Adipocyte (in vitro differentiated cells): Measurements from ENCODE around the gene SH2D1B.
"Not testable (repeated sequence)": the region's sequence is repeated elsewhere in the genome, so short reads cannot be mapped to it uniquely, and the experiment has no call there.

ENCODE experiments used
- DNase-seq: peaks from one replicate; pipeline ENCODE4 v3.0.0-alpha.2; 2015; ENCODE audit warnings: low read depth
- H3K27me3 ChIP-seq: replicated peaks from 2 replicates; pipeline ENCODE4 v1.7.0; 2013; ENCODE audit warnings: mild to moderate bottlenecking, low read length, moderate library complexity; ENCODE audit not compliant: control insufficient read depth, insufficient read depth
- H3K36me3 ChIP-seq: 2 replicates; pipeline ENCODE4 v1.7.0; 2013; ENCODE audit warnings: low read length, mild to moderate bottlenecking, moderate library complexity; ENCODE audit not compliant: control insufficient read depth, insufficient read depth, severe bottlenecking
- H3K4me1 ChIP-seq: 2 replicates; pipeline ENCODE4 v1.7.0; 2013; ENCODE audit warnings: mild to moderate bottlenecking, low read length, moderate library complexity; ENCODE audit not compliant: control insufficient read depth, insufficient read depth
- H3K4me3 ChIP-seq: 2 replicates; pipeline ENCODE4 v1.7.0; 2013; ENCODE audit warnings: mild to moderate bottlenecking, low read length, moderate library complexity
- H3K9ac ChIP-seq: 2 replicates; pipeline ENCODE4 v1.7.0; 2013; ENCODE audit warnings: mild to moderate bottlenecking, low read length, moderate library complexity
- H3K9me3 ChIP-seq: 2 replicates; pipeline ENCODE4 v1.7.0; 2013; ENCODE audit warnings: mild to moderate bottlenecking, low read length, moderate library complexity; ENCODE audit not compliant: control insufficient read depth

The SH2D1B gene

DNA sequence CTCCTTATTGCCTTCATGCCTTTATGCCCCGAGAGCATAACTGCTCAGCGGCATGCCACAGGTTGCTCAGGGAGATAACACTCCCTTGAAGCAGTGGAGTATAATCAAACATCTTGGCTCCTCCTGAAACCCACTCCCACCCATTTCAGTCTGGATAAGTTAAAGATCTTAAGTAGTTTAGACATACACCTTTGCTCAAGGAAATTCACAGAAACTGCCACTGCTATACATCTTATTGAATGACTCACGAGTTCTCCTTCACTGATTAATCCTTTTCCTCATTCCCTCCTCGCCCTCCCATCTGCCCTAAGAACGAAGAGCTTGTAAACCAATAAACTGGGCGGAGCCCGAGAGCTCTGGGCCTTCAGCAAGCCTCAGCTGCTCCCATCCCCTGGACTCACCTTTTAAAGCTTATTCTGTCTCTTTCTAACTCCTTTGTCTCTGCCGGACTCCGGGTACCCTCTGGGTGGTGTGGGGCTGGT, 7.6 kb upstream of the SH2D1B start:
- H3K36me3 ChIP-seq, H3K27me3 ChIP-seq, DNase-seq, H3K9ac ChIP-seq, H3K4me3 ChIP-seq, H3K4me1 ChIP-seq: not testable (repeated sequence)
- peaks cover 11% of the 10 kb centered on the region for H3K9me3 ChIP-seq

DNA sequence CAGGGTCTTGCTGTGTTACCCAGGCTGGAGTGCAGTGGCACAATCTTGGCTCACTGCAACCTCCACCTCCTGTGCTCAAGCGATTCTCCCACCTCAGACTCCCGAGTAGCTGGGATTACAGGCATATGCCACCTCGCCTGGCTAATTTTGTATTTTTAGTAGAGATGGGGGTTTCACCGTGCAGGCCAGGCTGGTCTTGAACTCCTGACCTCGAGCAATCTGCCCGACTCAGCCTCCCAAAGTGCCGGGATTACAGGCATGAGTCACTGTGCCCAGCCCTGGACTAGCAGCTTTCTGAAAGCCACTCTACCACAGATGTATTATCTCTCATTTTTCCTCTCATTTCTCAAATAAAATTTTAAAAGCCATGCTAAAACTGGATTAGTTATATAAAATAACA, 6.6 kb upstream of the SH2D1B start:
- H3K27me3 ChIP-seq, DNase-seq, H3K4me3 ChIP-seq, H3K4me1 ChIP-seq, H3K36me3 ChIP-seq, H3K9ac ChIP-seq: not testable (repeated sequence)
- H3K9me3 ChIP-seq, result peaks cover 10% of the 10 kb centered on the region

DNA sequence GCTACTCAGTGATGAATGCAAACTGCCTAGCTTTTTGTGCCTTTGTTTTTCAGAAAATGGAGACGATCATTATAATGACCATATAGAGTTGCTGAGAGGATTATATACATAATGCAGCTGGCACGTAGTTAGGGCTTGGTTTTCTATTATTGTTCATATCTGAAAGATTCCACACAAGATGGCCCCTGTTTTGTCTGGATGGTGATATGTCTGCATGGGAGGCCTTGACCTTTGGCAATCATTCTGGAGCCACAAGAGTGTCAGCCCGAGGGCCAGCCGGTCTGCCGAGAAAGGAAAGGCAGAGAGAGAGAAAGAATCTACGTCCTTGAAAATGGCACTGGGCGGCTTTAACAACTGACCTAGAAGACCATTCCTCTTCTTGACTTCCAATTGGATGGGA, 5.7 kb upstream of the SH2D1B start:
- Histone ChIP-seq H3K9ac (no peak overlapping the region), H3K27me3 (no peaks in the 10 kb centered on the region), H3K4me1 (no peaks in the 10 kb centered on the region), H3K36me3 (no peaks in the 10 kb centered on the region), H3K4me3 (no peak overlapping the region), H3K9me3 (peaks cover 7% of the 10 kb centered on the region)
- no peak for DNase-seq

DNA sequence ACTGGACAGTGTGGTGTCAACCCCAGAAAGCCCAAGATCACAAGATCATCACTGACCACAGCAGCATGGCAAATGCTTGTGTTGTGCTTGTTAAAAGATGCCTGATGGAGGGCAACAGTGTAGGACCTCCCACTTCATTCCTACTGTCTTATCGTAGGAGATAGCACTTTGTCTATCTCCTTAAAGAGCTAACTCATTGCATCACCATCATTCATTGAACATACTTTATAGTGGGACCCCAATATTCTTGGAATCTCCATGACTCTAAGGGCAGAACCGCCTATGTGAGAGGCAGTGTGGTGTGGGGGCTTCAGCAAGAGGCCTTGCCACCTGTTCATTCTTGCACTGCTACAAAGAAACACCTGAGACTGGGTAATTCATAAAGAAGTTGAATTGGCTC, 5.0 kb upstream of the SH2D1B start:
- Histone ChIP-seq H3K9ac (no peak overlapping the region), H3K9me3 (peaks cover 7% of the 10 kb centered on the region), H3K36me3 (no peaks in the 10 kb centered on the region), H3K27me3 (no peaks in the 10 kb centered on the region), H3K4me1 (no peaks in the 10 kb centered on the region), H3K4me3 (no peak overlapping the region)
- no peak for DNase-seq

DNA sequence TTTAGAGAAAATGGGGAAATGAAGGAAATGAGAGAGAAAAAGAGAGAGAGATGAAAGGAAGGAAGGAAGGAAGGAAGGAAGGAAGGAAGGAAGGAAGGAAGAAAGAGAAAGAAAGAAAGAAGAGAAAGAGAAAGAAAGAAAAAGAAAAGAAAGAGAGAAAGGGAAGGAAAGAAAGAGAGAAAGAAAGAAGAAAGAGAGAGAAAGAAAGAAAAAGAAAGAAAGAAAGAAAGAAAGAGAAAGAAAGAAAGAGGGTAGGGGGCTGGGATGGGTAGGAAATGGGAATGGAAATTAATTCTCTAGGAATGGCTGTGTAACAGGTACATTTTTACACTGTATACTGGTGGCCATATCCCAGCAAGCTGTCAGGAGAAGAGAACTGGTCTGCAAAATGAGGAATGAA, 4.3 kb upstream of the SH2D1B start:
- Histone ChIP-seq H3K9ac (no peak overlapping the region), H3K27me3 (no peaks in the 10 kb centered on the region), H3K4me1 (no peaks in the 10 kb centered on the region), H3K36me3 (no peaks in the 10 kb centered on the region), H3K4me3 (no peak overlapping the region), H3K9me3 (peaks cover 7% of the 10 kb centered on the region)
- DNase-seq, result no peak

DNA sequence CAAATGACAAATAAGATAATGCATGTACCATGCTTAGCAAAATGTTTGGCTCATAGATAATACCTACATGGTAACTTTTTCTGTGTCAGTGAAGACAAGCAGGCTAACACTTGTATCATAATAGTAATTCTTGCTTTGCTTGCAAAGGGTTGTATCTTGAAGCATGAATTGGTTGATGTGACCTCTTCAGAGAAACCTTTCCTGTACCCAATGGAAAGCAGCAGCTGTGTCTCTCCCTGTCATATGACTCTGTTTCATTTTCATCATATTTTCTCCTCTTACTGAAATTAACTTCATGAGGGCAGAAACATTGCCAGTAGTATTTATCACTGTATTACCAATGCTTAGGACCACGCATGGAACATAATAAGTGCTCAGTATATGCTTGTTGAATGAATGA, 4.4 kb downstream of the SH2D1B start:
- Histone ChIP-seq H3K4me1 (peaks cover 34% of the 10 kb centered on the region), H3K9ac (peak overlapping the region; percentile 58), H3K9me3 (no peaks in the 10 kb centered on the region), H3K4me3 (no peak overlapping the region), H3K27me3 (no peaks in the 10 kb centered on the region), H3K36me3 (no peaks in the 10 kb centered on the region)
- DNase-seq, result no peak

DNA sequence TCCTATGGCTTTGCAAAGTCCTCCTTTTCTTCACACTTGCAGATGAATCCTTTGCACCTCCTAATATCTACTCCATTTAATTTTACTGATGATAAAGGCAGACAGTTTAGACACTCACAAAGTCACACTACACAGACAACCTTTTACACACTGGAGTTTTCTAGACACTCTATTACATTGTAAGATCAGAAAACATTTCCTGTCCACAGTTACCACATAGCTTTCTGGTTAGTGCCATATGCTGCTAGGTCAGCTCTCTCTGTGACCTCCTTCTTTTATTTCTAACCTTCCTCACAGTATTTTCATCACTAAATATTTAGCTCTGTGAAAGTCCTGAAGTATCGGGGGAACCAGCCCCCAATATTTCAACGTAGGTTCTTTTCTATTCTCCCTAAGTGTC, 5.1 kb downstream of the SH2D1B start:
- no peak for DNase-seq
- Histone ChIP-seq H3K9ac (peak overlapping the region; percentile 58), H3K4me1 (peaks cover 36% of the 10 kb centered on the region), H3K27me3 (no peaks in the 10 kb centered on the region), H3K36me3 (no peaks in the 10 kb centered on the region), H3K9me3 (no peaks in the 10 kb centered on the region), H3K4me3 (peak overlapping the region; percentile 38)

DNA sequence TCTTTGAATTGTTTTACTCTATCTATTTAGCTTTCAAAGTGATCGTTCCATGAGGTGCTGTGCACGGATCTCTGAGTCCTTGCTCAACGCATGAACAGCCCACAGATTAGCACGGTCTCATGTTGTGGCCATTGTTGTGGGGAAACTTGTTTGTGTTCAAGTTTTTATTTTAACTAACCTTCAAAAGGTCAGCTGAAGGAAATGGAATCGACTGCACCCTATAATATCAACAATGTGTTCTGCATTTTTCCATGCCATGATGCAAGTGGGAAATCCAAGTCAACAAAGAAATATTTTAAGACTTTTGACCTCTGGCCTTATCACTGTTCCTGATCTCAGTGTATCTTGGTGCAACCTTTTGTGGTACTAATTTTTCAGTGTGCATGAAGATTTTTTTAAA, 6.1 kb downstream of the SH2D1B start:
- Histone ChIP-seq H3K9ac (peak overlapping the region; percentile 58), H3K27me3 (no peaks in the 10 kb centered on the region), H3K4me1 (peaks cover 40% of the 10 kb centered on the region), H3K9me3 (no peaks in the 10 kb centered on the region), H3K36me3 (no peaks in the 10 kb centered on the region), H3K4me3 (no peak overlapping the region)
- DNase-seq, result peak; percentile 19

DNA sequence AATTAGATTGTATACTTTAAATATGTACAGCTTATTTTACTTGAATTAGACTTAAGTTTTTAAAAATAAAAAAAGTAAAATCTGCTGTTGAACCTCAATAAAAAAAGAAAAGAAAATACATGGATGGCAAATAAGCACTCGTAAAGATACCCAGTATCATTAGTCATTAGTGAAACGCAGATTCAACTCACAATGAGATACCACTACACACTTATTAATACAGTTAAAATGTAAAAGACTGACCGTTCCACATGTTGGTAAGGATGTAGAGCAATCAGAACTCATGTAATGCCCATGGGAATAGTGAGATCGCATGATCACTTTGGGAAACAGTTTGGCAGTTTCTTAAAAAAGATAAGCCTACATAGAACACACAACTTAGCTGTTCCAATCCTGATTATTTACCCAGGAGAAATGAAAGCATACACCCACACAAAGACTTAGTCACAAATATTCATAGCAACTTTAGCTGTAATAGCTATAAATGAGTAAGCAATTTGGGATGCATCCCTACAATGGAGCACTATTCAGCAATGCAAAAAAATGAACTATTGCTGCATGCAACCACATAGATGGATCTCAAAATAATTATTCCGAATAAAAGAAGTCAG, 7.3 kb downstream of the SH2D1B start:
- Histone ChIP-seq H3K4me3 (peak overlapping the region; percentile 39), H3K9me3 (no peaks in the 10 kb centered on the region), H3K9ac (peak overlapping the region; percentile 58), H3K36me3 (no peaks in the 10 kb centered on the region), H3K27me3 (no peaks in the 10 kb centered on the region), H3K4me1 (peaks cover 40% of the 10 kb centered on the region)
- peak; percentile 57 for DNase-seq

DNA sequence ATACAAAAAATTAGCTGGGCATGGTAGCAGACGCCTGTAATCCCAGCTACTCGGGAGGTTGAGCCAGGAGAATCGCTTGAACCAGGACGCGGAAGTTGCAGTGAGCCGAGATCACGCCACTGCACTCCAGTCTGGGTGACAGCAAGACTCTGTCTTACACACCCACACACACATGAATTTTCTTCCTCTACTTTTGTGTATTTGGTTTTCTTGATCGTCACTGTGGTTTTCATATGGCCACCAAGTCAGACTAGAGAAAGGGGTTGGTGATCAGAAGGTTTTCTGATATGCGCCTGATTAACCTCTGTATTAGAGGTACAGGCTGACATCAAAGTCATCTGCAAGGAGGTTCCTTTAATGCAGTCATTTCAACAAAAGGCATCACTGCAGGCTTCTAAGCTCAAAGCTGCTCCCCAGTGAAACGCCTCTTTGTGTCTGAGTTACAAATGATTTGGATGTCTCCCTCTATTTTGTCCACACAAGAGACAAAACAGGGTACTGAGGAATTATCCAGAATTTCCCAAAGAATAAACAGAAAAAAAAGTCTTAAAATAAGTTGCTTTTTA, 11.1 kb downstream of the SH2D1B start:
- Histone ChIP-seq H3K4me3 (no peak overlapping the region), H3K36me3 (no peaks in the 10 kb centered on the region), H3K4me1 (peaks cover 51% of the 10 kb centered on the region), H3K9me3 (no peaks in the 10 kb centered on the region), H3K27me3 (no peaks in the 10 kb centered on the region), H3K9ac (no peak overlapping the region)
- no peak for DNase-seq

DNA sequence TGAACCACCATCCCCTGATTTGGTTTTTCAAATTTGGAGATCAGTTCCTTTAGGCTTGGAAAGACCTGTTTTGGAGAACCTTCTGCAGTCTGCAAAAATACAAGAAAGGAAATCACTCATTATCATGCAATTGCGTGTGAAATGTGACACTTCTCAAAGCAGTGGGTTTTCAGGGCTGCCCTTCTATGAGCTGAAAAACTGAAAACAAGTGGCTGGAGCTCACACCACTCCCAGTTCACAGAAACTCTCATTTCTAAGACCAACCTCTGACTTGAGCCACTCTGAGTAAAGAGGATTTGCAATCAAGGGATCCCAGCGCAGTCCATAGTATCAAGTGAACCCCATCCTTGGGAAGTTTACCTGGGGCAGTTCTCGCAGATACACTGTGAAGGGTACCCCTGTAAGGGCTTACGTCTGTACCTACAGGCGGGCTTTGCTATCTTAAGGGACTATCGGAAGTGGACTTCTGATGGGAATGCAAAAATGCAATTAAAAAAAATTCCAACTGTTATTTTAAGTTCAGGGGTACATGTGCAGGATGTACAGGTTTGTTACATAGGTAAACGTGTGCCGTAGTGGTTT, 12.8 kb downstream of the SH2D1B start:
- H3K36me3 ChIP-seq, result no peaks in the 10 kb centered on the region
- no peak overlapping the region for H3K4me3 ChIP-seq
- H3K9me3 ChIP-seq, result no peaks in the 10 kb centered on the region
- H3K4me1 ChIP-seq, result peaks cover 38% of the 10 kb centered on the region
- no peak for DNase-seq
- H3K27me3 ChIP-seq, result no peaks in the 10 kb centered on the region
- peak overlapping the region; percentile 80 for H3K9ac ChIP-seq
